H1 (cell line): ENCODE measurements around the gene C3orf38. TPM values are rescaled to one million over a fixed set of nuclear protein-coding genes. Genes with fewer than 3 reads are reported as not detected.

Source experiments
- CTCF ChIA-PET: fragments of 300-600 bp; sonication (Branson Sonifier 250); formaldehyde crosslinking; loops from one replicate; lab custom pipeline; 2021; ENCODE audit not compliant: partially characterized antibody; lab: Charles Lee
- POLR2A ChIA-PET: fragments of 300-600 bp; sonication (Branson Sonifier 250); formaldehyde crosslinking; loops from one replicate; lab custom pipeline; 2021; ENCODE audit warnings: inconsistent platforms; ENCODE audit not compliant: partially characterized antibody; lab: Charles Lee
- DNase-seq, 2 experiments: peaks; one replicate each; pipeline versions ENCODE4 v3.0.0 to v3.0.0-alpha.2; 2010 to 2022; ENCODE audit warnings: low spot score in 2 of 2, low read depth in 1 of 2, mixed read lengths in 1 of 2
- FAIRE-seq: peaks from 2 replicates; lab custom pipeline; 2011; peaks lifted over from hg19 to GRCh38; lab: Jason Lieb, UNC
- H2AFZ ChIP-seq: 2 replicates; pipeline ENCODE4 v1.8.1; 2012; ENCODE audit warnings: low read length, inconsistent platforms
- H2AK5ac ChIP-seq: 2 replicates; pipeline ENCODE4 v1.6.1; 2013; ENCODE audit warnings: low read depth, low read length
- H2BK120ac ChIP-seq: replicated peaks from 2 replicates; pipeline ENCODE3; 2013; ENCODE audit warnings: low read depth, low read length, inconsistent platforms
- H2BK12ac ChIP-seq: 2 replicates; pipeline ENCODE4 v1.6.1; 2013; ENCODE audit warnings: low read depth, low read length
- H2BK15ac ChIP-seq: 2 replicates; pipeline ENCODE4 v1.6.1; 2013; ENCODE audit warnings: low read length
- H2BK20ac ChIP-seq: 2 replicates; pipeline ENCODE4 v1.6.1; 2013; ENCODE audit warnings: low read length
- H2BK5ac ChIP-seq: 2 replicates; pipeline ENCODE4 v1.6.1; 2013; ENCODE audit warnings: low read depth, low read length
- H3K14ac ChIP-seq: 2 replicates; pipeline ENCODE4 v1.6.1; 2013; ENCODE audit warnings: inconsistent platforms; ENCODE audit not compliant: insufficient read length
- H3K18ac ChIP-seq: 2 replicates; pipeline ENCODE4 v1.6.1; 2013; ENCODE audit warnings: low read length; ENCODE audit errors: extremely low read depth
- H3K23ac ChIP-seq: 2 replicates; pipeline ENCODE4 v1.6.1; 2013; ENCODE audit warnings: inconsistent platforms; ENCODE audit not compliant: insufficient read length
- H3K23me2 ChIP-seq: 2 replicates; pipeline ENCODE4 v1.6.1; 2013; ENCODE audit warnings: low read depth, low read length
- H3K27ac ChIP-seq: 2 replicates; pipeline ENCODE4 v1.6.1; 2011; ENCODE audit warnings: low read depth, low read length, inconsistent platforms
- H3K27me3 ChIP-seq, 4 experiments: replicated peaks in 1 of 4; 1 replicate in 1 of 4; 2 replicates in 3 of 4; pipeline versions ENCODE4 v1.6.1 to v1.8.1; 2011 to 2013; ENCODE audit warnings: low read length in 3 of 4, mild to moderate bottlenecking in 3 of 4, inconsistent platforms in 2 of 4, mixed read lengths in 2 of 4, moderate library complexity in 1 of 4; ENCODE audit not compliant: control insufficient read depth in 3 of 4, insufficient read depth in 3 of 4; ENCODE audit errors: extremely low read depth in 1 of 4
- H3K36me3 ChIP-seq, 4 experiments: 2 replicates each; pipeline versions ENCODE4 v1.6.1 to v1.8.1; 2011 to 2013; ENCODE audit warnings: mild to moderate bottlenecking in 4 of 4, low read length in 3 of 4, moderate library complexity in 2 of 4, control low read depth in 1 of 4, inconsistent platforms in 1 of 4; ENCODE audit not compliant: insufficient read depth in 4 of 4, control insufficient read depth in 2 of 4
- H3K4ac ChIP-seq: replicated peaks from 2 replicates; pipeline ENCODE3; 2013; ENCODE audit warnings: low read length, low read depth, mixed read lengths, inconsistent platforms; ENCODE audit not compliant: insufficient read length
- H3K4me1 ChIP-seq, 4 experiments: replicated peaks in 1 of 4; 1 replicate in 1 of 4; 2 replicates in 3 of 4; pipeline versions ENCODE4 v1.6.1 to v1.8.1; 2011 to 2013; ENCODE audit warnings: low read length in 3 of 4, inconsistent platforms in 2 of 4, mixed read lengths in 1 of 4; ENCODE audit not compliant: insufficient read depth in 4 of 4, control insufficient read depth in 3 of 4
- H3K4me2 ChIP-seq, 2 experiments: 2 replicates each; pipeline versions ENCODE4 v1.6.1 to v1.8.1; 2011 to 2013; ENCODE audit warnings: low read depth in 2 of 2, low read length in 2 of 2, control low read depth in 1 of 2, inconsistent platforms in 1 of 2, mild to moderate bottlenecking in 1 of 2; ENCODE audit not compliant: insufficient read depth in 1 of 2
- H3K4me3 ChIP-seq, 4 experiments: fragments of 200-600, 300-600 bp in 1 of 4; sonication (generic), shearing (Covaris generic), sonication (Bioruptor Twin) in 1 of 4; 2 replicates each; pipeline versions ENCODE4 v1.5.1 to v1.8.1; 2011 to 2016; ENCODE audit warnings: low read length in 4 of 4, low read depth in 3 of 4, control low read depth in 2 of 4, inconsistent platforms in 2 of 4, mild to moderate bottlenecking in 2 of 4, mixed read lengths in 1 of 4, moderate library complexity in 1 of 4; ENCODE audit not compliant: insufficient read depth in 2 of 4; ENCODE audit errors: extremely low read depth in 1 of 4
- H3K56ac ChIP-seq: replicated peaks from 2 replicates; pipeline ENCODE3; 2013; ENCODE audit warnings: low read depth, mild to moderate bottlenecking, mixed read lengths, low read length, inconsistent platforms; ENCODE audit not compliant: insufficient read length
- H3K79me1 ChIP-seq: 2 replicates; pipeline ENCODE4 v1.6.1; 2013; ENCODE audit warnings: low read depth, low read length, control low read depth
- H3K79me2 ChIP-seq, 2 experiments: 2 replicates each; pipeline versions ENCODE4 v1.6.1 to v1.8.1; 2012 to 2013; ENCODE audit warnings: low read length in 2 of 2, mild to moderate bottlenecking in 2 of 2, inconsistent platforms in 1 of 2; ENCODE audit not compliant: insufficient read depth in 2 of 2, control insufficient read depth in 1 of 2
- H3K9ac ChIP-seq, 4 experiments: replicated peaks in 1 of 4; 1 replicate in 1 of 4; 2 replicates in 3 of 4; pipeline versions ENCODE4 v1.6.1 to v1.8.1; 2011 to 2013; ENCODE audit warnings: low read depth in 3 of 4, low read length in 3 of 4, control low read depth in 2 of 4, mild to moderate bottlenecking in 2 of 4, moderate library complexity in 2 of 4, inconsistent platforms in 1 of 4; ENCODE audit errors: extremely low read depth in 1 of 4
- H3K9me3 ChIP-seq, 2 experiments: 2 replicates each; pipeline versions ENCODE4 v1.6.1 to v1.8.1; 2012 to 2013; ENCODE audit warnings: mild to moderate bottlenecking in 2 of 2, moderate library complexity in 2 of 2, control low read depth in 1 of 2, inconsistent platforms in 1 of 2, low read depth in 1 of 2, low read length in 1 of 2, mixed read lengths in 1 of 2; ENCODE audit not compliant: insufficient read depth in 2 of 2
- H4K20me1 ChIP-seq, 2 experiments: replicated peaks in 1 of 2; 2 replicates each; pipeline versions ENCODE3 to v1.8.1; 2011 to 2013; ENCODE audit warnings: inconsistent platforms in 2 of 2, low read length in 2 of 2, mild to moderate bottlenecking in 1 of 2; ENCODE audit not compliant: insufficient read depth in 2 of 2, control insufficient read depth in 1 of 2
- H4K5ac ChIP-seq: 2 replicates; pipeline ENCODE4 v1.6.1; 2013; ENCODE audit warnings: low read length, low read depth, mixed read lengths, inconsistent platforms; ENCODE audit not compliant: insufficient read length
- H4K8ac ChIP-seq: 2 replicates; pipeline ENCODE4 v1.8.0; 2013; ENCODE audit warnings: mild to moderate bottlenecking, moderate library complexity, low read length, inconsistent platforms; ENCODE audit not compliant: insufficient read depth; ENCODE audit errors: extremely low read depth
- H4K91ac ChIP-seq: replicated peaks from 2 replicates; pipeline ENCODE3; 2013; ENCODE audit warnings: low read length, mixed read lengths, inconsistent platforms; ENCODE audit not compliant: insufficient read length
- CEBPB ChIP-seq: IDR thresholded peaks from 2 replicates; pipeline ENCODE4 v1.6.1; 2012; ENCODE audit warnings: low read depth, low read length
- CREB1 ChIP-seq: IDR thresholded peaks from 2 replicates; pipeline ENCODE4 v1.6.1; 2012; ENCODE audit warnings: inconsistent platforms
- CTCF ChIP-seq, 3 experiments: IDR thresholded peaks; 1 replicate in 2 of 3; 2 replicates in 1 of 3; pipeline versions ENCODE4 v1.5.1 to v1.6.1; 2011; ENCODE audit warnings: low read length in 3 of 3, mild to moderate bottlenecking in 3 of 3, inconsistent platforms in 2 of 3, low read depth in 1 of 3, moderate library complexity in 1 of 3; ENCODE audit not compliant: insufficient read depth in 1 of 3; ENCODE audit errors: control extremely low read depth in 1 of 3
- GABPA ChIP-seq: IDR thresholded peaks from 2 replicates; pipeline ENCODE4 v1.6.1; 2011; ENCODE audit warnings: mild to moderate bottlenecking, low read length, moderate library complexity, borderline replicate concordance; ENCODE audit not compliant: insufficient read depth
- HDAC6 ChIP-seq: IDR thresholded peaks from one replicate; pipeline ENCODE4 v1.7.1; 2012; ENCODE audit warnings: low read depth, mild to moderate bottlenecking, inconsistent platforms, low read length, moderate library complexity
- JUN ChIP-seq: IDR thresholded peaks from 2 replicates; pipeline ENCODE4 v1.6.1; 2011; ENCODE audit warnings: low read depth, mild to moderate bottlenecking, improper control_type of control experiment, low read length
- JUND ChIP-seq: IDR thresholded peaks from 2 replicates; pipeline ENCODE4 v1.6.1; 2011; ENCODE audit warnings: mild to moderate bottlenecking, improper control_type of control experiment, low read length
- PHF8 ChIP-seq: fragments of 200-600 bp; sonication (generic); conservative IDR thresholded peaks from 2 replicates; pipeline ENCODE4 v1.7.1; 2012; ENCODE audit warnings: low read depth, mild to moderate bottlenecking, inconsistent platforms, low read length, moderate library complexity
- RAD21 ChIP-seq, 2 experiments: IDR thresholded peaks in 1 of 2; conservative IDR thresholded peaks in 1 of 2; 2 replicates each; pipeline ENCODE4 v1.6.1; 2011; ENCODE audit warnings: low read depth in 2 of 2, low read length in 2 of 2, improper control_type of control experiment in 1 of 2, inconsistent platforms in 1 of 2, mild to moderate bottlenecking in 1 of 2, moderate library complexity in 1 of 2
- RBBP5 ChIP-seq: IDR thresholded peaks from 2 replicates; pipeline ENCODE4 v1.7.1; 2012; ENCODE audit warnings: low read depth, mild to moderate bottlenecking, inconsistent platforms, low read length, moderate library complexity, borderline replicate concordance
- TAF7 ChIP-seq: optimal IDR thresholded peaks from 2 replicates; pipeline ENCODE3; 2011; ENCODE audit warnings: low read depth, mild to moderate bottlenecking, inconsistent platforms, low read length, moderate library complexity, borderline replicate concordance
- TBP ChIP-seq: IDR thresholded peaks from 2 replicates; pipeline ENCODE4 v1.6.1; 2011; ENCODE audit warnings: low read depth, low read length, improper control_type of control experiment
- WGBS, 2 experiments: shearing (Covaris generic) in 1 of 2; methylation state at CpG; one replicate each; pipeline versions ENCODE4 v1.1.6 to v1.1.7; 2013 to 2015; ENCODE audit warnings: low lambda C conversion rate in 2 of 2, mixed read lengths in 2 of 2, inconsistent platforms in 1 of 2, low coverage in 1 of 2, missing lambda C conversion rate in 1 of 2; ENCODE audit not compliant: insufficient replicate concordance in 2 of 2, insufficient coverage in 1 of 2, insufficient read length in 1 of 2; ENCODE audit errors: extremely low coverage in 1 of 2, missing lambda C conversion rate in 1 of 2; 5-methylcytosine and 5-hydroxymethylcytosine counted together
- polyA plus RNA-seq, 7 experiments: library from polyadenylated mRNA; depleted of rRNA in 3 of 7; stranded (reverse) in 5 of 7; unstranded in 2 of 7; fragments of >200 nt in 5 of 7; fragments of 200-250 nt in 2 of 7; gene quantifications; 1 replicate in 5 of 7; 2 replicates in 1 of 7; 4 replicates in 1 of 7; pipeline versions ENCODE4 v1.2.1 to v1.2.3, GENCODE V29; 2011 to 2013; ENCODE audit warnings: missing spikeins in 2 of 7, mixed read lengths in 2 of 7
- total RNA-seq: library from RNA; stranded (reverse); fragmentation: NEBNext Ultra II Directional; extraction: Animal tissue kit (Norgen Biotek cat#: 25700); gene quantifications from 2 replicates; pipeline ENCODE4 v1.2.1, GENCODE V29; 2021

Gene C3orf38
- total and polyA plus RNA-seq, 2 of the 8 experiments (the other 6 are each of a cell fraction or from before 2014, with no cell fraction given): 8.6 to 32.1 TPM

GRCh38 chr3:88117683-88118082 is 32.1 kb upstream of the C3orf38 start:
- no peak overlapping the region for H4K5ac ChIP-seq
- POLR2A ChIA-PET: no interaction called here
- H3K14ac ChIP-seq: no peak overlapping the region
- no peak overlapping the region for H2BK5ac ChIP-seq
- H3K56ac ChIP-seq: no peak overlapping the region
- H3K9ac ChIP-seq: no peak overlapping the region
- WGBS, 2 experiments: 0% methylated on average over 1 of the region's 1 CpG; no CpG with 5 or more reads in 1 of the 2 experiments
- no peak overlapping the region for H3K4me2 ChIP-seq
- H4K91ac ChIP-seq: no peak overlapping the region
- no peak overlapping the region for H3K18ac ChIP-seq
- no peak overlapping the region for H3K23ac ChIP-seq
- DNase-seq (no peak), FAIRE-seq (no peak)
- H2BK12ac ChIP-seq: no peak overlapping the region
- H2AFZ ChIP-seq: no peak overlapping the region
- no peak overlapping the region for H3K4ac ChIP-seq
- H3K9me3 ChIP-seq: no peaks in the 10 kb centered on the region
- no peak overlapping the region for H2BK15ac ChIP-seq
- no peaks in the 10 kb centered on the region; a peak in 1 of 8 replicates for H3K36me3 ChIP-seq
- H3K79me1 ChIP-seq: no peaks in the 10 kb centered on the region
- no peaks in the 10 kb centered on the region; a peak in 1 of 4 replicates for H3K79me2 ChIP-seq
- H3K4me3 ChIP-seq: no peak overlapping the region
- no peaks in the 10 kb centered on the region for H3K27me3 ChIP-seq
- no peaks in the 10 kb centered on the region for H3K23me2 ChIP-seq
- no peak overlapping the region for H4K8ac ChIP-seq
- no peak overlapping the region for H2BK20ac ChIP-seq
- CTCF ChIA-PET: no interaction called here
- H2AK5ac ChIP-seq: no peak overlapping the region
- H2BK120ac ChIP-seq: no peak overlapping the region
- H4K20me1 ChIP-seq: peaks cover 2 to 4% of the 10 kb centered on the region in 2 experiments
- H3K27ac ChIP-seq: no peak overlapping the region
- no peaks in the 10 kb centered on the region for H3K4me1 ChIP-seq
- no peak for TF ChIP-seq CREB1
- no peak for TF ChIP-seq HDAC6
- no peak for TF ChIP-seq JUND
- TF ChIP-seq CTCF (IDR thresholded peaks at IDR 0.05; ENCODE audit: control extremely low read depth in 1 of 3, insufficient read depth in 1 of 3, low read depth in 1 of 3, low read length in 3 of 3): no peak
- TF ChIP-seq JUN: no peak
- TF ChIP-seq GABPA: no peak
- TF ChIP-seq TAF7: no peak
- no peak for TF ChIP-seq TBP
- no peak for TF ChIP-seq PHF8
- TF ChIP-seq RAD21 (IDR thresholded peaks at IDR 0.05 in 1 of 2, conservative IDR thresholded peaks at IDR 0.05 in 1 of 2; ENCODE audit: low read depth in 2 of 2, low read length in 2 of 2): no peak
- no peak for TF ChIP-seq CEBPB
- no peak for TF ChIP-seq RBBP5
